HEK293 (cell line): Measurements from ENCODE around the gene LZTFL1.

Experiments used
- CTCF ChIA-PET: fragments of 350-600 bp; formaldehyde crosslinking; extraction: SDS; loops from one replicate; lab custom pipeline; 2021; ENCODE audit warnings: antibody characterized with exemption; lab: Yijun Ruan, JAX
- POLR2A ChIA-PET: fragments of 300-600 bp; formaldehyde crosslinking; extraction: SDS; loops from one replicate; lab custom pipeline; 2020; ENCODE audit warnings: antibody characterized with exemption, inconsistent platforms; lab: Yijun Ruan, JAX
- H3K27ac ChIP-seq: fragments of 200-500 bp; sonication (Bioruptor generic); 2 replicates; pipeline ENCODE4 v1.5.1; 2014; ENCODE audit warnings: low read depth, low read length, control low read depth, inconsistent platforms; ENCODE audit errors: extremely low read depth
- H3K36me3 ChIP-seq, 2 experiments: fragments of 200-500 bp in 1 of 2; sonication (Bioruptor generic) in 1 of 2; 1 replicate in 1 of 2; 2 replicates in 1 of 2; pipeline ENCODE4 v1.5.1; 2014 to 2017; ENCODE audit warnings: inconsistent platforms in 2 of 2, low read length in 2 of 2; ENCODE audit not compliant: control insufficient read depth in 2 of 2, insufficient read depth in 1 of 2
- H3K4me1 ChIP-seq: fragments of 200-500 bp; sonication (Bioruptor generic); 2 replicates; pipeline ENCODE4 v1.5.1; 2014; ENCODE audit warnings: mild to moderate bottlenecking, low read length, inconsistent platforms; ENCODE audit not compliant: control insufficient read depth, insufficient read depth
- H3K4me3 ChIP-seq: 2 replicates; pipeline ENCODE4 v1.5.1; 2011; ENCODE audit warnings: low read depth, mild to moderate bottlenecking, control low read depth, low read length, moderate library complexity
- H3K9me3 ChIP-seq: fragments of 200-500 bp; sonication (Bioruptor generic); 2 replicates; pipeline ENCODE4 v1.5.1; 2014; ENCODE audit warnings: low read depth, low read length, inconsistent platforms; ENCODE audit not compliant: control insufficient read depth, insufficient read depth
- FEZF1 ChIP-seq: fragments of 450-650 bp; formaldehyde crosslinking; IDR thresholded peaks from 2 replicates; pipeline ENCODE4 v1.5.1; 2016; ENCODE audit warnings: missing biosample characterization, missing genetic modification characterization
- GFI1B ChIP-seq: fragments of 450-650 bp; formaldehyde crosslinking; IDR thresholded peaks from 2 replicates; pipeline ENCODE4 v1.5.1; 2016; ENCODE audit warnings: missing biosample characterization, missing genetic modification characterization
- GLIS2 ChIP-seq: fragments of 450-650 bp; formaldehyde crosslinking; IDR thresholded peaks from 2 replicates; pipeline ENCODE4 v1.5.1; 2016; ENCODE audit warnings: missing biosample characterization, missing genetic modification characterization
- PRDM2 ChIP-seq: fragments of 450-650 bp; formaldehyde crosslinking; IDR thresholded peaks from 2 replicates; pipeline ENCODE4 v1.5.1; 2016; ENCODE audit warnings: missing biosample characterization, missing genetic modification characterization, borderline replicate concordance
- ZBTB11 ChIP-seq: fragments of 450-650 bp; formaldehyde crosslinking; conservative IDR thresholded peaks from 2 replicates; pipeline ENCODE4 v1.5.1; 2016; ENCODE audit warnings: low read depth, missing biosample characterization, missing genetic modification characterization
- ZNF202 ChIP-seq: fragments of 450-650 bp; formaldehyde crosslinking; IDR thresholded peaks from 2 replicates; pipeline ENCODE4 v1.5.1; 2016; ENCODE audit warnings: missing biosample characterization, missing genetic modification characterization, borderline replicate concordance
- ZNF280D ChIP-seq: fragments of 450-650 bp; formaldehyde crosslinking; IDR thresholded peaks from 2 replicates; pipeline ENCODE4 v1.5.1; 2016; ENCODE audit warnings: missing biosample characterization, missing genetic modification characterization
- ZNF366 ChIP-seq: fragments of 450-650 bp; formaldehyde crosslinking; conservative IDR thresholded peaks from 2 replicates; pipeline ENCODE4 v1.5.1; 2016; ENCODE audit warnings: missing biosample characterization, missing genetic modification characterization
- ZNF488 ChIP-seq: fragments of 450-650 bp; formaldehyde crosslinking; IDR thresholded peaks from 2 replicates; pipeline ENCODE4 v1.5.1; 2016; ENCODE audit warnings: missing biosample characterization, missing genetic modification characterization
- ZNF501 ChIP-seq: fragments of 450-650 bp; formaldehyde crosslinking; IDR thresholded peaks from 2 replicates; pipeline ENCODE4 v1.5.1; 2016; ENCODE audit warnings: missing biosample characterization, missing genetic modification characterization
- ZNF510 ChIP-seq: fragments of 450-650 bp; formaldehyde crosslinking; IDR thresholded peaks from 2 replicates; pipeline ENCODE4 v1.5.1; 2018; ENCODE audit warnings: mild to moderate bottlenecking, missing genetic modification characterization, missing biosample characterization; ENCODE audit not compliant: insufficient replicate concordance
- ZNF621 ChIP-seq: fragments of 450-650 bp; formaldehyde crosslinking; IDR thresholded peaks from 2 replicates; pipeline ENCODE4 v1.5.1; 2017; ENCODE audit warnings: missing biosample characterization, missing genetic modification characterization
- ZNF707 ChIP-seq: fragments of 450-650 bp; formaldehyde crosslinking; IDR thresholded peaks from 2 replicates; pipeline ENCODE4 v1.5.1; 2016; ENCODE audit warnings: missing biosample characterization, missing genetic modification characterization
- ZSCAN16 ChIP-seq: fragments of 450-650 bp; formaldehyde crosslinking; IDR thresholded peaks from 2 replicates; pipeline ENCODE4 v1.5.1; 2016; ENCODE audit warnings: missing biosample characterization, missing genetic modification characterization

The LZTFL1 gene

GRCh38 chr3:45860481-45860880 lies 18.6 kb upstream of the LZTFL1 start:
- POLR2A ChIA-PET: interaction anchor here (0.5 kb wide), 1 partner anchor 35 kb away, joined by 3 read pairs; no protein-coding TSS in a partner anchor
- TF ChIP-seq ZNF501 (tag by site-specific recombination): no peak
- TF ChIP-seq ZBTB11: no peak
- TF ChIP-seq ZNF707: no peak
- no peak for TF ChIP-seq ZNF280D (tag by site-specific recombination)
- no peak for TF ChIP-seq FEZF1 (tag by site-specific recombination)
- no peak for TF ChIP-seq GFI1B (tag by site-specific recombination)
- no peak for TF ChIP-seq ZNF510 (tag by site-specific recombination)
- TF ChIP-seq ZNF621: no peak
- TF ChIP-seq ZNF488 (tag by site-specific recombination): no peak
- TF ChIP-seq ZNF202: no peak
- no peak for TF ChIP-seq PRDM2 (tag by site-specific recombination)
- no peak for TF ChIP-seq ZNF366
- TF ChIP-seq GLIS2 (tag by site-specific recombination): no peak
- TF ChIP-seq ZSCAN16 (tag by site-specific recombination): no peak
- TF ChIP-seq, all 188 proteins: peak for 0
- Histone ChIP-seq H3K27ac (no peak overlapping the region), H3K4me3 (no peak overlapping the region), H3K36me3 (no peaks in the 10 kb centered on the region), H3K9me3 (no peaks in the 10 kb centered on the region), H3K4me1 (no peaks in the 10 kb centered on the region)
- CTCF ChIA-PET: no interaction called here
